Activated CD8-positive, alpha-beta memory T cell treated with anti-CD3 and anti-CD28 coated beads, Interleukin-2, amount 50 U/mL, for 1 hour (primary cell): ENCODE results near the gene MALT1.

Source experiments
- DNase-seq: peaks from one replicate; pipeline ENCODE4 v3.0.0-alpha.2; 2020; ENCODE audit errors: extremely low read depth

MALT1 gene

DNA sequence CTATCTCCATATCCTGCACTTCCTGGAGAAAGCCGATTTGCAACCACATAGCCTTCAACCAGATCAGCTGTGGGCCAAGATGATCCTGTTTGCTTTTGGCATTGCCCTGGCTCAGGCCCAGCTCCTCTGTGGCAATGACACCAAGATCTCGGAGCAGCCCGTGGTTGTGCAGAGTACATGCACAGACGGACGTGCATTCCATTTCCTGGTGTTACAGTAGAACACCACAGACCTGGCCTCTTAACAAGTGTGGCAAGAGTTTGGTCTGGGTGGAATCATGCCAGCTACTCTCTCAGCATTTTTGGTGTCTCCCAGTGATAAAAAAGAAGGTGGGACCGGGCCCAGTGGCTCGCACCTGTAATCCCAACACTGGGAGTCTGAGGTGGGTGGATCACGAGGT lies 20.0 kb downstream of the MALT1 start:
- no peak for DNase-seq

DNA sequence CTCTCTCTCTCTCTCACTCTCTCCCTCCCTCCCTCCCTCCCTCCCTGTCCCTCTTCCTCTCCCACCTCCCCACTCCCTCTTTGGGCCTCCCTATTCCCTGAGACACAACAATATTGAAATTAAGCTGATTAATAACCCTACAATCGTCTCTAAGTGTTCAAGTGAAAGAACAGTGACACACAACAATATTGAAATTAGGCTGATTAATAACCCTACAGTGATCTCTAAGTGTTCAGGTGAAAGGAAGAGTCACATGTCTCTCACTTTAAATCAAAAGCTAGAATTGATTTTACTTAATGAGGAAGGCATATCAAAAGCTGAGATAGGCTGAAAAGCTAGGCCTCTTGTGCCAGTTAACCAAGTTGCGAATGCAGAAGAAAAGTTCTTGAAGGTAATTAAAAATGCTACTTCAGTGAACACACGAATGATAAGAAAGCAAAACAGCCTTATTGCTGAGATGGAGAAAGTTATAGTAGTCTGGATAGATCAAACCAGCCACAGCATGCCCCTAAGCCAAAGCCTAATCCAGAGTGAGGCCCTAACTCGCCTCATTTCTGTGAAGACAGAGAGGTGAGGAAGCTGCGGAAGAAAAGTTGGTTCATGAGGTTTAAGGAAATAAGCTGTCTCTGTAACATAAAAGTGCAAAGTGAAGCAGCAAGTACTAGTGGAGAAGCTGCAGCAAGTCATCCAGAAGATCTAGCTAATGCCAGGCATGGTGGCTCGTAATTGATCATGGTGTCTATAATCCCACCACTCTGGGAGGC lies 21.3 kb downstream of the MALT1 start:
- DNase-seq: no peak

DNA sequence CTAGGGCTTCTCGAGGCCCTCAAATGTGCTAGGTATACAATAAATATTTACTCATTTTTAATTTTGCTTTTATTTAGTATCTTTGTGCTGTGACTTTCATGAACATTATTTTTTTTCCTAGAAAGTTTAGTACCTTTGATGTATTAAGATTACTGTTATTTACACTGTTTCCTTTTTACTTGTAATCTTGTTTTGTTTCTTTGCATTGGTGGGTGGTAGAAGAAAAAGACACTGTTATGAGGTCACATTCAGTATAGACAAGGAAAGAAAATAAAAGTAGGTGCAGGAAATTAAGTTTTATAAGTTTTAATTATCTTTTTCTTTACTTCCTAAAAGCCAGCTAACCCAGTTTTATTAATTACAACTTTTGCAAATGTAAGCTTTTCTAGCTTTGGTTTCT lies 23.0 kb downstream of the MALT1 start:
- no peak for DNase-seq

- DNase-seq: no peak
Observed at GRCh38 chr18:58694720-58695468, 23.6 kb downstream of the MALT1 start.

- DNase-seq: no peak
Observed at GRCh38 chr18:58695772-58696171, 24.5 kb downstream of the MALT1 start.

DNA sequence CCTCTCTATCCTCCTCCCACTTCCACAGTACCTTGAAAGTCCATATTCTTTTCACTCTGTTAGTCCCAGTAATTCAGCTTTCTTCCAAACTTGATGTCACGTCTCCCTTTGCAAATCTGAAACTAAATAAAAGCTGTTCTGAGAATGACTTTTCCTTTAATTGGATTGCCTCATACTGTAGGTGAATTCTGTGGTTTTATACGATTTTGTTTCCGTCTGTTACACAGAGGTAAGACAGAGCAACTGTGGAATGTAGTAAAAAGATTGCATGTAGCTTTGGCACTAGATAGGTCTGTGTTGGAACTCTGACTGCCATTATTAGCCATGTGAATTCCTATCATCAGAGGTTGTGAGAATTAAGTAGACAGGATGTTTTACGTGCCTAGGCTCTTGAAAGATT lies 25.9 kb downstream of the MALT1 start:
- DNase-seq: no peak

DNA sequence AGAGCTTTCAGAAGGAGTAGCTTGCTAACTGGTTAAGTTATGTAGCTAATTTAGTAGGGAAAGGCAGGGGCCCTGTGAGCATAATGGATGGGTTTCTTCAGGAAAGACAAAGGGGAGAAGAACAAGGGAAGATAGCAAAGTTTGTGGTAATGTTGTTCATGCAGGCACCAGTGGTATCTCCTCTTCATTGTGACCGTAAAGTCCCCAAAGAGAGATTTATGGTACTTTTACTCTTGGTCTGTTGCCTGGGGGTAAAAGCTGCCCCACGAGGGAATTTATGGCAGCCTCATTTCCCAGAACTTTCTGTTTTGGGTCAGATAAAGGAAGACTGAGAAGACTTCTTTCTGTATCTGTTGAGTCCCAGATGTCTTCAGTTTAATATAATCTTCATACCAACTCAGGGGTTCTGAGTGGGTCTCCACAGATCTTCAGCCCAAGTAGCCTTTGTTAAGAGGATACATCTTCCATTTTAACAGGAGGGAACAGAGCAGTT lies 27.5 kb downstream of the MALT1 start:
- DNase-seq: no peak

DNA sequence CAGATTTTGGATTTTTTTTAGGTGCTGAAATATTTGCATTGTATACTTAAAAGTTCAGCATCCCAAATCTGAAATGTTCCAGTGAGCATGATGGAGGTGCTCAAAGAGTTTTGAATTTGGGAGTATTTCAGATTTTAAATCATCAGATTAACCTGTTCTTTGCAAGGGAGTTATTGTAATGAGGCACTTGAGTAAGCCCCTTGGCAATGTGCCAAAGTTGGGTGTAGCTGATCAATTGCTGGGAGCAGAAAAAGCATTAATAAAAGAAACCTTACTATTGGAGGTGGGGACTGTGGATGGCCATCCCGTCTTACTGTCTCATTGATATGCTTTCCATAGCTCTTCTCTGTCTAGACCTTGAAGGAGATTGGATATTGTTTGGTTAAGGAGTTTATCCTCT lies 28.3 kb downstream of the MALT1 start:
- no peak for DNase-seq

DNA sequence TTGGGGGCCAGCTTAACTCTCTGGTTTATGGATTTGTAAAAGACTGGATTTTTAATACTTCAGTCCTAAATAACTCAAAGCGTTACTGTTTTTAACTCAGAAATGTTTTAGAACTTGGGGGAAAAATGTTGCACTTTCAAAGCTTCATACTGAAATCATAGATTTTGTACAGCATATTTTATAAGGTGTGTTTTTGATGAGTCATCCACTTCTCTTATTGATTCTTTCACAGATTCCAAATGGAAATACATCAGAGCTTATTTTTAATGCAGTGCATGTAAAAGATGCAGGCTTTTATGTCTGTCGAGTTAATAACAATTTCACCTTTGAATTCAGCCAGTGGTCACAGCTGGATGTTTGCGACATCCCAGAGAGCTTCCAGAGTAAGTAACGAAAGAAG lies 28.9 kb downstream of the MALT1 start:
- DNase-seq: no peak

DNA sequence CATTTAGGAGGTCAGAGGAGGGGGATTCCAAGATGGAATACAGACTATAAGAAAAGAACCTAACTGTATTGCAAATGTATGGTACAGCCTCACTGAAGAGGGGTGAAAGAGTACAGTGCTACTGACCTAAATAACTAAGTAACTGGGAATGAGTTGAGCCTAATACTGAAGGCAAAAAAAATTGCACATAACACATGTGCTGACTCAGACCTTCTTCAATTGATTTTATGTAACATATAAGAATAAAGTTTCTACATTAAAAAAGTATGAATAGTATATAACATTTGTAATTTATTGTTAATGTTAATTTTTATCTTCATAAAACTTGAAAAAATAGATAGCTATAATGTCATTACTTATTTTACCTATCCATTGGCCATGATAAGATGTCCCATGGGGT lies 41.7 kb downstream of the MALT1 start:
- DNase-seq: no peak

- no peak for DNase-seq
Observed at GRCh38 chr18:58714259-58714658, 43.0 kb downstream of the MALT1 start.

GRCh38 chr18:58714821-58715220 lies 43.6 kb downstream of the MALT1 start:
- no peak for DNase-seq

DNA sequence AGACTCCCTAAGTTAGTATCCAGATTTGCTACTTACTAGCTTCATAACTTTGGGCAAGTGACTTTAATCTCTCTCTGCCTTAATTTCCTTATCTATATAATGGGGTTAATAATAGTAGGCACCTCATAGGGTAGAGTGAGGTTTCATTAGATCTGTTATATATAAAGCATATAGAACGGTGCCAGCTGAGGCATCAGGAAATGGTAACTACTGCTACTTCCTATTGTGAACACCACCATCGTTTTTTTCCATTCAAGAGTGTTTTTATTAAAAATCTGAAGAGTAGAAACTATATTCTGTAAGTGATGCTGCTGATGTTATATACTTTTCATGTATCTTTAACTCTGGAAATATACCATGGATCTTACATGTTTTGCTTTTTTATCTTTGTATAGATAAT lies 44.3 kb downstream of the MALT1 start:
- DNase-seq: no peak

DNA sequence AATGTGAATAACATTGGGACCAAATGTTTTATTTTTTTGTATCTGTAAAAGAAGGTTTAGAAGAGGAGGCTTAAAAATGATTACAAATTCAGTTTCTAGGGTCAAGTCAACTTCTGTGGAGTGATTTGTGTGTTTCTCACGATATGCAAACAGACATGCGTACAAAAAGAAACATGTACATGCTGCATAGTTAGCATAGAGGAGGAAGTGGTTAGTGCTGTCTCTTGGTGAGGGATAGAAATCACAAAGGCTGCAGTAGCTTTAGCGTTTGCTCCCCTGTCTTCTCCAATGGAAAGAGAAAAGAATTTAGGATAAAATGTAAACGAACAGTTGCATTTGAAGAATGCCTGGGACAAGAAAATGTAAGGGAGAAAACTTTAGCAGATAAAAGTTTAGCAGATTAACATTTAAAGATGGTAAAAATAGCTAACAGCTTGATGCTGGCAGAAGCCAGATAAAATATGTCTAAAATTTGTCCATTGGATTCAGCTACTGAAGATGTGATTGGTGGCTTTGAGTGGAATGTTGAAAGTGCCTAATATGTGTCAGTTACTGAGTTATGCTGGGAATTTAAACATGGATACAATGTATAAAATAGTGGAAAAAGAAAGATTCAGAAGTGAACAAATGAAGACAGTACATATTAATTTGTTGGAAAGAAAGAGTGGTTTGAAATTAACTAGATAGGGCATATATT lies 44.9 kb downstream of the MALT1 start:
- DNase-seq: no peak

GRCh38 chr18:58721566-58722239 lies 50.4 kb downstream of the MALT1 start:
- DNase-seq: no peak

- no peak for DNase-seq
Observed at GRCh38 chr18:58723810-58724602, 52.7 kb downstream of the MALT1 start.

- DNase-seq: no peak
Observed at GRCh38 chr18:58726671-58727070, 55.4 kb downstream of the MALT1 start.

DNA sequence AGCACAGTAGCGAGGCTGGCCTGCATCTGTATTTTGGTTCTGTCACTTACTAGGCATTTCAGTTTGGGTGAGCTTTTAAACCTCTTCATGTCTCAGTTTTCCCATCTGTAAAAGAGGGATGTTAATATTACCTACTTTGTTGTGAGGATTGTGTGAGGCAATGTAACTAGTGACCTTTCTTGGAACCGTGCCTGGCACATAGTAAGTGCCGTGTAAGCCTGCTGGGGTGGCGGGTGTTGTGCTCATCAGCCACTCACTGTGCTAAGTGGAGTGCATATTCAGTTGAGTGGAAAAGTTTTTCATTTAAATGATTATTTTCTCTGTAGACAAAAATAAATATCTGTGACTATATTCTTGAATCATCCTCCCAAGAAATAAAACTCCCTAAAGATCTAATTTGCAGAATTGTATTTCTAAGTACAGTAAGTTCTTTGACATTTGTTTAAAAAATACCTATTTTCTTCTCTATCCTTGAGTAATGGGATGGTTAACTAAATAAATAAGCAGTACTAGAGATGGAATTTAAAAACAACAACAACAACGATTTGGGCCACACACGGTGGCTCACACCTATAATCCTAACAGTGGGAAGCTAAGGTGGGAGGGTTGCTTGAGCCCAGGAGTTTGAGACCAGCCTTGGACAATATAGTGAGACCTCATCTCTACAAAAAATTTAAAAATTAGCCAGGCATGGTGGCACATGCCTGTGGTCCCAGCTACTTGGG lies 56.7 kb downstream of the MALT1 start:
- no peak for DNase-seq

DNA sequence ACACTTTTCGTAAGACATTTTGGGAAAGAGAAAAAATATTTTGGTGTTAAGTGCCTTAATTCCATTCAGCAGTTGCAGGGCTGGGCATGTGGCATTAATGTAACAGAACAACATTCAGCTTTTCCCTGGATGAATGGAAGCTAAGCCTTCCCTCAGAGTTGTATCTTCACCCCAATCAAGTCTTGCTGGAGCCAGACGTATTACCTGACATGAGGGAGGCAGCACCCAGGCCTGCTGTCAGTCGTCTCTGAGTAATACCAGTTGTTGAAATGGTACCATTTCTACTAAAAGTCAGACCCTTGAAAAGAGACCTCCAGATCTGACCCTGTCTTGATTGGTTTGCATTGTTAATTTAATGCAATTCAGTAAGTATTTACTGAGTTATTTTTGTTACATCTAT lies 57.5 kb downstream of the MALT1 start:
- DNase-seq: no peak

GRCh38 chr18:58730618-58731017 lies 59.4 kb downstream of the MALT1 start:
- no peak for DNase-seq

GRCh38 chr18:58732471-58732870 lies 61.2 kb downstream of the MALT1 start:
- DNase-seq: no peak
